Measurements from ENCODE around the gene RCE1.

Gene RCE1

GRCh38 chr11:66868082-66868725 is 25.0 kb downstream of the RCE1 start:
- Histone ChIP-seq H3K4me1 (ENCODE audit: insufficient read depth, low read length) (no peaks in the 10 kb centered on the region), H3K9me3 (ENCODE audit: insufficient read depth, low read length, severe bottlenecking) (no peaks in the 10 kb centered on the region), H3K79me2 (ENCODE audit: insufficient read depth, low read length) (no peaks in the 10 kb centered on the region), H4K20me1 (ENCODE audit: insufficient read depth, low read length) (no peaks in the 10 kb centered on the region), H3K36me3 (ENCODE audit: insufficient read depth, low read length) (peaks cover 18% of the 10 kb centered on the region), H3K27ac (ENCODE audit: low read length) (no peak overlapping the region), H2AFZ (ENCODE audit: low read depth, low read length) (no peak overlapping the region), H3K4me2 (ENCODE audit: insufficient read depth, low read length) (no peak overlapping the region), H3K9ac (ENCODE audit: low read depth, low read length) (no peak overlapping the region), H3K27me3 (ENCODE audit: insufficient read depth, low read length, poor library complexity) (no peaks in the 10 kb centered on the region), H3K4me3 (ENCODE audit: low read depth in 1 of 2, low read length in 2 of 2) (no peak overlapping the region)
- TF ChIP-seq CTCF (IDR thresholded peaks at IDR 0.05; ENCODE audit: borderline replicate concordance, extremely low read depth, low read length, poor library complexity, severe bottlenecking) (no peak), EZH2 (IDR thresholded peaks at IDR 0.05; ENCODE audit: borderline replicate concordance, low read depth, low read length, severe bottlenecking) (no peak)
- DNase-seq (no peak), ATAC-seq (ENCODE audit: insufficient read depth, low read depth) (no peak)

GRCh38 chr11:66868726-66869566 is 25.7 kb downstream of the RCE1 start:
- ATAC-seq (ENCODE audit: insufficient read depth, low read depth) (peak; percentile 58; the same call in 1 of the 3 replicates), DNase-seq (no peak)
- no peak overlapping the region for H3K4me2 ChIP-seq (ENCODE audit: insufficient read depth, low read length)
- H3K79me2 ChIP-seq (ENCODE audit: insufficient read depth, low read length), result no peaks in the 10 kb centered on the region
- H2AFZ ChIP-seq (ENCODE audit: low read depth, low read length), result no peak overlapping the region
- H3K9ac ChIP-seq (ENCODE audit: low read depth, low read length), result no peak overlapping the region
- no peaks in the 10 kb centered on the region for H4K20me1 ChIP-seq (ENCODE audit: insufficient read depth, low read length)
- peaks cover 18% of the 10 kb centered on the region for H3K36me3 ChIP-seq (ENCODE audit: insufficient read depth, low read length)
- no peak overlapping the region for H3K27ac ChIP-seq (ENCODE audit: low read length)
- H3K9me3 ChIP-seq (ENCODE audit: insufficient read depth, low read length, severe bottlenecking), result no peaks in the 10 kb centered on the region
- H3K4me1 ChIP-seq (ENCODE audit: insufficient read depth, low read length), result no peaks in the 10 kb centered on the region
- TF ChIP-seq EZH2 (IDR thresholded peaks at IDR 0.05; ENCODE audit: borderline replicate concordance, low read depth, low read length, severe bottlenecking), result no peak
- TF ChIP-seq CTCF (IDR thresholded peaks at IDR 0.05; ENCODE audit: borderline replicate concordance, extremely low read depth, low read length, poor library complexity, severe bottlenecking), result no peak
- no peak overlapping the region for H3K4me3 ChIP-seq (ENCODE audit: low read depth in 1 of 2, low read length in 2 of 2)
- no peaks in the 10 kb centered on the region for H3K27me3 ChIP-seq (ENCODE audit: insufficient read depth, low read length, poor library complexity)

GRCh38 chr11:66869567-66869870 is 26.3 kb downstream of the RCE1 start:
- Histone ChIP-seq H3K9ac (ENCODE audit: low read depth, low read length) (no peak overlapping the region), H3K4me1 (ENCODE audit: insufficient read depth, low read length) (no peaks in the 10 kb centered on the region), H3K4me3 (ENCODE audit: low read depth in 1 of 2, low read length in 2 of 2) (no peak overlapping the region), H3K27ac (ENCODE audit: low read length) (no peak overlapping the region), H3K79me2 (ENCODE audit: insufficient read depth, low read length) (no peaks in the 10 kb centered on the region), H3K27me3 (ENCODE audit: insufficient read depth, low read length, poor library complexity) (no peaks in the 10 kb centered on the region), H2AFZ (ENCODE audit: low read depth, low read length) (no peak overlapping the region), H3K4me2 (ENCODE audit: insufficient read depth, low read length) (no peak overlapping the region), H4K20me1 (ENCODE audit: insufficient read depth, low read length) (no peaks in the 10 kb centered on the region), H3K9me3 (ENCODE audit: insufficient read depth, low read length, severe bottlenecking) (no peaks in the 10 kb centered on the region), H3K36me3 (ENCODE audit: insufficient read depth, low read length) (peaks cover 18% of the 10 kb centered on the region)
- no peak for TF ChIP-seq CTCF (IDR thresholded peaks at IDR 0.05; ENCODE audit: borderline replicate concordance, extremely low read depth, low read length, poor library complexity, severe bottlenecking)
- no peak for TF ChIP-seq EZH2 (IDR thresholded peaks at IDR 0.05; ENCODE audit: borderline replicate concordance, low read depth, low read length, severe bottlenecking)
- no peak for DNase-seq
- no peak for ATAC-seq (ENCODE audit: insufficient read depth, low read depth)

All from DND-41 (cell line).